HG02763 (cell line): ENCODE results near the gene LRIT1.

Experiments used
- ATAC-seq: cut with Tn5 transposase; IDR thresholded peaks from one replicate; pipeline ENCODE4 v1.9.1; 2021; ENCODE audit warnings: mild to moderate bottlenecking, moderate library complexity; ENCODE audit not compliant: unreplicated experiment

The LRIT1 gene

GRCh38 chr10:84193846-84194423 is 47.4 kb downstream of the LRIT1 start:
- no peak for ATAC-seq

GRCh38 chr10:84193327-84193726 is 48.0 kb downstream of the LRIT1 start:
- ATAC-seq = no peak

DNA sequence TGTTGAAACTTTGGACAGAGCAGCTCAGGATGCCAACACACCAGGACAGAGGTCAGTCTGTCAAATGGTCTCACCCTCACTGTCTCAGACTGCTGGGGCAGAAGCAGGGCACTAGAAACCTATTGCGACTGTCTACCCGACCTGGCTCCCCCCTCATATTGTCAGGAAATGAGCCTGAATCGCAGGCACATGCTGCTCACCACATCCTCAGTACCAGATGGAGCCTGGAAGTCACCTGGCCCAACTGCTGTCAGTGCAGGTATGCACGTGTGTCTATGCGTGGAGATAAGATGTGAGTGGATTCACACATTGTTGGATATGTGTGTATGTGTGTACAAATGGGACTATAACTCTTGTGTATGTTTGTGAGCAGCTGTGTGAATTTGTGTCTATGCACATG is 50.2 kb downstream of the LRIT1 start:
- ATAC-seq = no peak

DNA sequence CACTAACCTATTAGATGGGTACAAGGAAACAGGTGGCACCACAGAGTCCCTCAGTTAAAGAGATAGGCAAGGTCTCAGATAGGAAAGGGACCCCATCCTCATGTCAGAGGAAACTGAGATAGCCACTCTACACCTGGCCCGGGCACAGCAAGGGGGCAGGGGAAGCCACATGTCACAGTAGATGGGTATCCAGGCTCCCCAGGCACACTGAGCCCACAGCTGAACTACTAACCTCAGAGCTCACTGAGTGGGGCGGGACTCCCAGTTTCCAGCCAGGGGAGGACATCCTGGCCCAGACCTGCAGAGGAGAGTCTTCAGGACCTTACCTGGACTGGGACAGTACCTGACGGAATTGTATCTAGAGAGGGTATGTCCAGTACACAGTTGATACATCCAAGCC is 50.7 kb downstream of the LRIT1 start:
- no peak for ATAC-seq

GRCh38 chr10:84188815-84189214 is 52.5 kb downstream of the LRIT1 start:
- no peak for ATAC-seq

DNA sequence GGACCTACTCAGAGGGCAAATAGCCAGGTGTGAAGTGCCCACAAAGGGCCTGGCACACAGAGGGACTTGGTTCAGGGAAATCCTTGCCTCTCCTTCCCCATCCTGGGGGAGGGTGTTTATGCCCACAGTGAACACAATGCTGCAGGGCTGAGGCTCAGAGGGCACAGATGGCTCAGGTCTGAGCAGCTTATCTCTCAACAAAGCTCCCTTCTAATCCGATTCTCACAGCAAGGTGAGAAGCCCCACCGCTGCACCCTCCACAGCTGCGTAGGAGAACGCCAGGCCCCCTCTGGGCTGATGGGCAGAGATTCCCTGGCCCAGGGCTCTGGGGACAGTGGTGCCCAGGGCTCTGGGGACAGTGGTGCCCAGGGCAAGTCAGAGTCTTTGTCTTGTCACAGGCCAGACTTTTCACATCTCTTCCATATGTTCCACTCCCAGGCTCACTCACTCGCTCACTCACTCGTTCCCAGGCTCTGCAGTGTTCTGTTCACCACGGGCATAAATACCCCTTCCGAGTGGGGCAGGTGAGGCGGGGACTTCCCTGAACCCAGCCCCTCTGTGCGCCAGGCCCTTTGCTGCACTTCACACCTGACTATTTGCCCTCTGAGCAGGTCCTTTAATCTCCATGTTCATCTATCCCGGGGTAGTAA is 55.7 kb downstream of the LRIT1 start:
- no peak for ATAC-seq

DNA sequence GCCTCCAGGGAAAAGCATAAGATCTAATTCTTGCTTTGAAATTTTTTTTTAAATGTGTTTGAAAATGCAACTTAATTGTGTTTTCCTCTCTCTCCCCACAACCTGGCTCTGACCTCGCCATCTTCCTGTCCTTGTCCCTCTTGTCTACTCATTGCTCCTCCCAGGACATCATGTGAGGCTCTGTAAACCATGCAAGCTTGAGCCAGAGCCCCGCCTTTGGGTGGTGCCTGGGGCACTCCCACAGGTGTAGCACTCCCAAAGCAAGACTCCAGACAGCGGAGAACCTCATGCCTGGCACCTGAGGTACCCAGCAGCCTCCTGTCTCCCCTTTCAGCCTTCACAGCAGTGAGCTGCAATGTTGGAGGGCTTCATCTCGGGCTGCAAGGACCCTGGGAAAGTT is 56.8 kb downstream of the LRIT1 start:
- no peak for ATAC-seq

- ATAC-seq = no peak
Measured at GRCh38 chr10:84181631-84182030, 59.7 kb downstream of the LRIT1 start.
